Measurements from ENCODE around the gene MYO9A.
"Not testable (repeated sequence)": the region's sequence is repeated elsewhere in the genome, so short reads cannot be mapped to it uniquely, and the experiment has no call there.

DNA sequence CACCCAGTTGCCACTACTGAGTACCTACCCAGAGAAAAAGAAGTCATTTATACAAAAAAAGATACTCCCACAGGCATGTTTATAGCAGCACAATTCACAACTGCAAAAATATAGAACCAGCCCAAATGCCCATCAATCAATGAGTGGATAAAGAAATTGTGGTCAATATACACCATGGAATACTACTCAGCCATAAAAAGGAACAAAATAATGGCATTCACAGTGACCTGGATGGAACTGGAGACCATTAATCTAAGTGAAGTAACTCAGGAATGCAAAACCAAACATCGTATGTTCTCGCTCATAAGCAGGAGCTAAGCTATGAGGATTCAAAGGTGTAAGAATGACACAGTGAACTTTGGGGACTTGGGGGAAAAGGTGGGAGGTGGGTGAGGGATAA, 61.7 kb downstream of the MYO9A start:
- TF ChIP-seq POLR2A (IDR thresholded peaks at IDR 0.05; ENCODE audit: low read length); GATA1 (IDR thresholded peaks at IDR 0.05; ENCODE audit: low read depth, low read length): not testable (repeated sequence)
